HepG2 (cell line): ENCODE results near the gene PTGDR2. TPM values are rescaled to one million over a fixed set of nuclear protein-coding genes. Genes with fewer than 3 reads are reported as not detected.

Experiments used
- ASH2L ChIP-seq: fragments of 300-600, 200-600 bp; sonication (generic); IDR thresholded peaks from 2 replicates; pipeline ENCODE4 v1.7.0; 2017; ENCODE audit warnings: low read depth, mild to moderate bottlenecking, moderate library complexity, mixed read lengths, low read length; ENCODE audit not compliant: insufficient read length
- JUNB ChIP-seq: sonication (generic); formaldehyde crosslinking; IDR thresholded peaks from 2 replicates; pipeline ENCODE4 v1.8.0; 2022; ENCODE audit warnings: missing genetic modification reagents, mild to moderate bottlenecking, borderline replicate concordance
- MAFK ChIP-seq, 2 experiments: IDR thresholded peaks in 1 of 2; conservative IDR thresholded peaks in 1 of 2; 2 replicates each; pipeline ENCODE4 v1.6.1; 2011; ENCODE audit warnings: improper control_type of control experiment in 2 of 2, low read length in 2 of 2
- ZNF407 ChIP-seq: sonication (generic); formaldehyde crosslinking; IDR thresholded peaks from one replicate; pipeline ENCODE4 v1.5.1; 2020; ENCODE audit warnings: mild to moderate bottlenecking, missing genetic modification reagents; ENCODE audit errors: not compliant biosample characterization
- polyA plus RNA-seq, 8 experiments: library from polyadenylated mRNA; depleted of rRNA in 3 of 8; stranded (reverse) in 7 of 8; unstranded in 1 of 8; fragments of >200 nt; fragmentation: Illumina TruSeq in 4 of 8; extraction: Trizol in 4 of 8; gene quantifications; 2 replicates each; pipeline versions ENCODE4 v1.2.1 to v1.2.3, GENCODE V29; 2011 to 2016; ENCODE audit warnings: low read depth in 4 of 8, missing spikeins in 1 of 8, mixed read lengths in 1 of 8; ENCODE audit not compliant: insufficient read depth in 1 of 8
- total RNA-seq, 5 experiments: library from RNA; depleted of rRNA; stranded (reverse); fragments of >200 nt; fragmentation: Illumina TruSeq; extraction: Trizol; gene quantifications; 2 replicates each; pipeline ENCODE4 v1.2.3, GENCODE V29; 2016; ENCODE audit warnings: low read depth in 1 of 5

The PTGDR2 gene
- total and polyA plus RNA-seq, 2 of the 13 experiments (the other 11 are each of a cell fraction or from before 2014, with no cell fraction given) = 1.9 to 2.5 TPM

DNA sequence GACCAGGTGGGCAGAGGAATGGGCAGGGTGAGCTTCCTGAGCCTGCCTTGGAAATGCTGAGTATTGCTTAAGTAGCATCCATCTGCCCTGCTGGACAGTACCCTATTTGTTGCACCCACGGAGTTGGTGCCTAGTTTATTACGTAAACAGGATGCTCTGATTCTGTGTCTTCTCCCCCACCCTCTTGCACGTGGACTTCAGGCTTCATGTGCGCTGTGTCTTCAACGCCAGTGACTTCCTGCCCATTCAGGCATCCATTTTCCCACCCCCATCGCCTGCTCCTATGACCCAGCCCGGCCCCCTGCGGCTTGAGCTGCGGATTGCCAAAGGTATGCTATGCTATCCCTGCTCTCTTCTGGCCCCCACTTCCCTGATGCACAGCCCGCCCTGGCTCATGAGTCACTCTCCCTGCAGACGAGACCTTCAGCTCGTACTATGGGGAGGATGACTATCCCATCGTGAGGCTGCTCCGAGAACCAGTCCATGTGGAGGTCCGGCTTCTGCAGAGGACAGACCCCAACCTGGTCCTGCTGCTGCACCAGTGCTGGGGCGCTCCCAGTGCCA is 17.3 kb upstream of the PTGDR2 start (continued):
- TF ChIP-seq ASH2L (no peak), ZNF407 (CRISPR knock-in tag) (no peak), MAFK (conservative IDR thresholded peaks at IDR 0.05 in 1 of 2, IDR thresholded peaks at IDR 0.05 in 1 of 2; ENCODE audit: low read length in 2 of 2) (no peak), JUNB (CRISPR knock-in tag) (0 out of 2 replicates have a peak, but pooled peaks have one; percentile 36)
